Ishikawa (cell line): Measurements from ENCODE around the gene IPO11.

Source experiments
- CREB1 ChIP-seq: IDR thresholded peaks from 2 replicates; pipeline ENCODE4 v1.6.1; 2012; ENCODE audit warnings: low read depth
- EP300 ChIP-seq: IDR thresholded peaks from 2 replicates; pipeline ENCODE4 v1.6.1; 2012; ENCODE audit warnings: borderline replicate concordance
- RAD21 ChIP-seq: IDR thresholded peaks from 2 replicates; pipeline ENCODE4 v1.6.1; 2012; ENCODE audit warnings: low read depth
- ZBTB7A ChIP-seq: IDR thresholded peaks from 2 replicates; pipeline ENCODE4 v1.6.1; 2012; ENCODE audit warnings: low read depth

- no peak for TF ChIP-seq EP300
- TF ChIP-seq ZBTB7A = no peak
- TF ChIP-seq CREB1 = no peak
- TF ChIP-seq RAD21 = no peak
These were observed 130.2 kb downstream of the IPO11 start for GRCh38 chr5:62542720-62543119.
